B cell (primary cell): ENCODE measurements around the gene LRP5. TPM values are rescaled to one million over a fixed set of nuclear protein-coding genes. Genes with fewer than 3 reads are reported as not detected.
"Not testable (repeated sequence)": the region's sequence is repeated elsewhere in the genome, so short reads cannot be mapped to it uniquely, and the experiment has no call there.

Experiments
- ATAC-seq: fragments of 200-7000 bp; cut with Tn5 transposase; one replicate; pipeline ENCODE4 v1.10.0; 2021; ENCODE audit warnings: low read depth, mild to moderate bottlenecking, moderate number of reproducible peaks, moderate library complexity
- CTCF ChIA-PET: fragments of 350-600 bp; sonication (Branson Sonifier 250); formaldehyde crosslinking; loops from one replicate; lab custom pipeline; 2021; ENCODE audit warnings: antibody characterized with exemption, inconsistent platforms; lab: Charles Lee
- POLR2A ChIA-PET: fragments of 350-600 bp; sonication (Branson Sonifier 250); formaldehyde crosslinking; loops from one replicate; lab custom pipeline; 2021; ENCODE audit warnings: antibody characterized with exemption; lab: Charles Lee
- DNase-seq: peaks from one replicate; pipeline ENCODE4 v3.0.0; 2013
- H2AFZ ChIP-seq: 2 replicates; pipeline ENCODE4 v1.6.1; 2012; ENCODE audit warnings: mild to moderate bottlenecking, low read depth, low read length; ENCODE audit not compliant: insufficient read depth, poor library complexity, severe bottlenecking
- H3K27ac ChIP-seq, 2 donors: 1 replicate in 1 of 2; 2 replicates in 1 of 2; pipeline ENCODE4 v1.5.1; 2012 to 2013; ENCODE audit warnings: low read length in 2 of 2, mild to moderate bottlenecking in 2 of 2, moderate library complexity in 1 of 2
- H3K27me3 ChIP-seq, 4 experiments: fragments of 200-600 bp in 1 of 4; sonication (generic) in 1 of 4; replicated peaks in 1 of 4; 1 replicate in 2 of 4; 2 replicates in 2 of 4; pipeline versions ENCODE4 v1.6.1 to v1.7.0; 2013 to 2016; ENCODE audit warnings: low read length in 3 of 4, mild to moderate bottlenecking in 2 of 4, mixed read lengths in 1 of 4, moderate library complexity in 1 of 4; ENCODE audit not compliant: insufficient read depth in 4 of 4, control insufficient read depth in 3 of 4; ENCODE audit errors: control extremely low read depth in 1 of 4
- H3K36me3 ChIP-seq, 2 experiments: replicated peaks in 1 of 2; 1 replicate in 1 of 2; 2 replicates in 1 of 2; pipeline versions ENCODE4 v1.6.1 to v1.7.1; 2013; ENCODE audit warnings: low read length in 1 of 2; ENCODE audit not compliant: insufficient read depth in 2 of 2, control insufficient read depth in 1 of 2; ENCODE audit errors: control extremely low read depth in 1 of 2, extremely low read depth in 1 of 2
- H3K4me1 ChIP-seq, 2 donors: fragments of 200-600 bp in 1 of 2; sonication (generic) in 1 of 2; 1 replicate in 1 of 2; 2 replicates in 1 of 2; pipeline versions ENCODE4 v1.5.1 to v1.6.1; 2013 to 2017; ENCODE audit warnings: low read length in 2 of 2; ENCODE audit not compliant: control insufficient read depth in 2 of 2, insufficient read depth in 2 of 2
- H3K4me2 ChIP-seq: replicated peaks from 2 replicates; pipeline ENCODE3; 2012; ENCODE audit warnings: mild to moderate bottlenecking, low read depth, low read length; ENCODE audit not compliant: poor library complexity, severe bottlenecking
- H3K4me3 ChIP-seq, 5 experiments: fragments of 200-600 bp in 1 of 5; sonication (generic) in 1 of 5; 1 replicate in 3 of 5; 2 replicates in 2 of 5; pipeline versions ENCODE4 v1.5.1 to v1.7.0; 2011 to 2016; ENCODE audit warnings: low read length in 4 of 5, mild to moderate bottlenecking in 4 of 5, low read depth in 2 of 5, control low read depth in 1 of 5, moderate library complexity in 1 of 5; ENCODE audit not compliant: insufficient read depth in 1 of 5; ENCODE audit errors: control extremely low read depth in 1 of 5, extremely low read depth in 1 of 5
- H3K79me2 ChIP-seq: fragments of 200-600 bp; sonication (generic); one replicate; pipeline ENCODE4 v1.6.0; 2016; ENCODE audit warnings: low read length; ENCODE audit not compliant: control insufficient read depth, insufficient read depth
- H3K9ac ChIP-seq: fragments of 200-600 bp; sonication (generic); 2 replicates; pipeline ENCODE4 v1.6.1; 2017; ENCODE audit warnings: mild to moderate bottlenecking, low read length, moderate library complexity
- H3K9me3 ChIP-seq, 3 donors: one replicate each; pipeline versions ENCODE4 v1.6.1 to v1.7.1; 2013; ENCODE audit warnings: low read length in 2 of 3; ENCODE audit not compliant: control insufficient read depth in 2 of 3, insufficient read depth in 1 of 3; ENCODE audit errors: control extremely low read depth in 1 of 3
- H4K20me1 ChIP-seq: 2 replicates; pipeline ENCODE4 v1.6.0; 2012; ENCODE audit warnings: mild to moderate bottlenecking, low read length; ENCODE audit not compliant: insufficient read depth, control insufficient read depth, poor library complexity, severe bottlenecking
- H3K27ac Mint-ChIP-seq: one replicate; pipeline ENCODE4 v1.8.0; 2021; ENCODE audit warnings: mixed read lengths
- H3K27me3 Mint-ChIP-seq: one replicate; pipeline ENCODE4 v1.8.0; 2021; ENCODE audit warnings: mixed read lengths
- H3K4me1 Mint-ChIP-seq: one replicate; pipeline ENCODE4 v1.8.0; 2021; ENCODE audit warnings: mixed read lengths
- H3K4me3 Mint-ChIP-seq: one replicate; pipeline ENCODE4 v1.8.0; 2021; ENCODE audit warnings: mixed read lengths
- H3K9me3 Mint-ChIP-seq: one replicate; pipeline ENCODE4 v1.8.0; 2022; ENCODE audit warnings: mixed read lengths; ENCODE audit not compliant: insufficient read depth
- EZH2 ChIP-seq: IDR thresholded peaks from 2 replicates; pipeline ENCODE4 v1.6.1; 2012; ENCODE audit warnings: borderline replicate concordance, low read depth, mild to moderate bottlenecking, moderate library complexity, low read length; ENCODE audit not compliant: insufficient read depth, poor library complexity, severe bottlenecking
- WGBS: methylation state at CpG from one replicate; pipeline ENCODE4 v1.1.5; 2013; ENCODE audit warnings: missing lambda C conversion rate; ENCODE audit not compliant: insufficient coverage; 5-methylcytosine and 5-hydroxymethylcytosine counted together
- intact Hi-C: fragments of 100-400 bp; cut with micrococcal nuclease; formaldehyde crosslinking; loops from one replicate; pipeline ENCODE4 v1.10.0; 2022
- polyA plus RNA-seq: library from polyadenylated mRNA; depleted of rRNA; stranded (reverse); fragments of >200 nt; gene quantifications from 2 replicates; pipeline ENCODE4 v1.2.3, GENCODE V29; 2012
- total RNA-seq, 2 donors: library from RNA; stranded (reverse); fragments of 120-200 nt in 1 of 2; gene quantifications; 1 replicate in 1 of 2; 2 replicates in 1 of 2; pipeline versions ENCODE4 v1.2.3 to v1.2.4, GENCODE V29; 2013 to 2022
- TF ChIP-seq, protein P1 (sequence below): fragments of 200-600 bp; IDR thresholded peaks from one replicate; pipeline ENCODE4 v1.8.0; 2022; ENCODE audit warnings: antibody characterized with exemption, mild to moderate bottlenecking

LRP5 gene
- total and polyA plus RNA-seq, 2 donors (not counting 1 experiment from before 2014, with no cell fraction given), result 2.4 to 13.9 TPM

DNA sequence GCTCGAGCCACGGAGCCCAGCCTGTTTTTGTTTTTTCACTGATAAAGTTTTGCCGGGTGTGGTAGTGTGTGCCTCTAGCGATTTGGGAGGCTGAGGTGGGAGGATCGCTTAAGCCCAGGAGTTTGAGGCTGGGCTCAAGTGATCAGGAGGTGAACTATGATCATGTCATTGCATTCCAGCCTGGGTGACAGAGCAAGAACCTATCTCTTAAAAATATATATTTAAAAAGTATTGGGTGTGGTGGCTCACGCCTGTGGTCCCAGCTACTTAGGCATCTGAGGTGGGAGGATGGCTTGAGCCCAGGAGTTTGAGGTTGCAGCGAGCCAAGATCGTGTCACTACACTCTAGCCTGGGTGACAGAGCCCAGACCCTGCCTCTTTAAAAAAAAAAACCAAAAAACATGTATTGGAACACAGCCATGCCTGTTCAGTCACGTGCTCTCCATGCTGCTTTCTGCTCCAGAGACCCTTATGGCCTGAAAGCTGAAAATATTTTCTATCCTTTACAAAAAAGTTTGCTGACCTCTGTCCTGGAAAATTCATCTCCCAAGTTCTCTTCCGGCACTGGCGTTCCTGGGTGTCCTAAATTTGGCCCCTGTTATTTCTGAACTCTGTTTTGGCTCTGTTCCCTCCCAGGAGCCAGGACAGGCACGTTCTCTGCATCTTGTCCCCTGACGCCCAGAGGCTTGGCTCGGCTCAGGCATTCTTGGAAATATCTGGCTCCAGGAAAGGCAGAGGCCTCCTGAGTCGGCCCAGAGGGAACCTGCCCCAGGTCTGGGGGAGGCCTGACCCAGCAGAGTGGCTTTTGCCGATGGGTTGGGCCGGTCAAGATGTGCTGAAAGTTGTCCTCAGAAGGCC lies 86.8 kb downstream of the LRP5 start:
- H3K27ac Mint-ChIP-seq, result no peak overlapping the region

GRCh38 chr11:68399916-68400315 lies 87.5 kb downstream of the LRP5 start:
- Histone ChIP-seq H4K20me1 (no peaks in the 10 kb centered on the region), H3K4me3 (no peak overlapping the region), H3K9ac (no peak overlapping the region), H3K4me2 (no peak overlapping the region), H3K4me1 (no peaks in the 10 kb centered on the region), H3K36me3 (no peaks in the 10 kb centered on the region), H3K27ac (no peak overlapping the region), H3K9me3 (no peaks in the 10 kb centered on the region), H2AFZ (no peak overlapping the region), H3K79me2 (no peaks in the 10 kb centered on the region), H3K27me3 (no peaks in the 10 kb centered on the region)
- Mint-ChIP-seq H3K4me1 (no peaks in the 10 kb centered on the region), H3K27me3 (no peaks in the 10 kb centered on the region), H3K4me3 (no peak overlapping the region), H3K27ac (no peak overlapping the region), H3K9me3 (no peaks in the 10 kb centered on the region)
- no peak for TF ChIP-seq EZH2
- TF ChIP-seq, protein P1, sequence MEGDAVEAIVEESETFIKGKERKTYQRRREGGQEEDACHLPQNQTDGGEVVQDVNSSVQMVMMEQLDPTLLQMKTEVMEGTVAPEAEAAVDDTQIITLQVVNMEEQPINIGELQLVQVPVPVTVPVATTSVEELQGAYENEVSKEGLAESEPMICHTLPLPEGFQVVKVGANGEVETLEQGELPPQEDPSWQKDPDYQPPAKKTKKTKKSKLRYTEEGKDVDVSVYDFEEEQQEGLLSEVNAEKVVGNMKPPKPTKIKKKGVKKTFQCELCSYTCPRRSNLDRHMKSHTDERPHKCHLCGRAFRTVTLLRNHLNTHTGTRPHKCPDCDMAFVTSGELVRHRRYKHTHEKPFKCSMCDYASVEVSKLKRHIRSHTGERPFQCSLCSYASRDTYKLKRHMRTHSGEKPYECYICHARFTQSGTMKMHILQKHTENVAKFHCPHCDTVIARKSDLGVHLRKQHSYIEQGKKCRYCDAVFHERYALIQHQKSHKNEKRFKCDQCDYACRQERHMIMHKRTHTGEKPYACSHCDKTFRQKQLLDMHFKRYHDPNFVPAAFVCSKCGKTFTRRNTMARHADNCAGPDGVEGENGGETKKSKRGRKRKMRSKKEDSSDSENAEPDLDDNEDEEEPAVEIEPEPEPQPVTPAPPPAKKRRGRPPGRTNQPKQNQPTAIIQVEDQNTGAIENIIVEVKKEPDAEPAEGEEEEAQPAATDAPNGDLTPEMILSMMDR, result no peak
- 99% methylated on average over 9 of the region's 13 CpGs for WGBS
- CTCF ChIA-PET, result no interaction called here
- DNase-seq (no peak), ATAC-seq (no peak)
- intact Hi-C loops, result no loop called here
- POLR2A ChIA-PET, result no interaction called here

More for the DNA sequence above, 86.8 kb downstream of the LRP5 start:
- H3K79me2 ChIP-seq, result no peaks in the 10 kb centered on the region
- no peaks in the 10 kb centered on the region for H3K4me1 ChIP-seq
- H3K27ac ChIP-seq, result no peak overlapping the region
- H3K36me3 ChIP-seq, result no peaks in the 10 kb centered on the region
- ChIA-PET CTCF (no interaction called here), POLR2A (no interaction called here)
- no peak for DNase-seq
- Mint-ChIP-seq H3K9me3 (no peaks in the 10 kb centered on the region), H3K4me1 (no peaks in the 10 kb centered on the region), H3K27me3 (no peaks in the 10 kb centered on the region), H3K4me3 (no peak overlapping the region)
- no peaks in the 10 kb centered on the region for H4K20me1 ChIP-seq
- H2AFZ ChIP-seq, result no peak overlapping the region
- no peak for TF ChIP-seq EZH2
- TF ChIP-seq, protein P1, result no peak
- no peaks in the 10 kb centered on the region for H3K9me3 ChIP-seq
- H3K4me3 ChIP-seq, result no peak overlapping the region
- no peaks in the 10 kb centered on the region for H3K27me3 ChIP-seq
- ATAC-seq, result no peak
- intact Hi-C loops, result no loop called here
- H3K4me2 ChIP-seq, result no peak overlapping the region
- no peak overlapping the region for H3K9ac ChIP-seq
- 89% methylated on average over 14 of the region's 17 CpGs for WGBS

GRCh38 chr11:68400584-68400983 lies 88.2 kb downstream of the LRP5 start:
- DNase-seq, H3K27me3 ChIP-seq, H3K9ac ChIP-seq, H3K4me1 ChIP-seq, H3K4me1 Mint-ChIP-seq, H3K9me3 ChIP-seq, H3K9me3 Mint-ChIP-seq, ATAC-seq, H3K4me3 Mint-ChIP-seq, H3K27ac ChIP-seq, POLR2A ChIA-PET, H3K27ac Mint-ChIP-seq, H3K36me3 ChIP-seq, H3K27me3 Mint-ChIP-seq, H2AFZ ChIP-seq, H3K4me3 ChIP-seq, intact Hi-C loops, CTCF ChIA-PET, H3K79me2 ChIP-seq, H4K20me1 ChIP-seq, H3K4me2 ChIP-seq: not testable (repeated sequence)
- no CpG with 5 or more reads among the region's 7 CpGs for WGBS
